Kidney epithelial cell (primary cell): ENCODE measurements around the gene MAPT. TPM values are rescaled to one million over a fixed set of nuclear protein-coding genes. Genes with fewer than 3 reads are reported as not detected.
"Not testable (repeated sequence)": the region's sequence is repeated elsewhere in the genome, so short reads cannot be mapped to it uniquely, and the experiment has no call there.

Experiments
- DNase-seq: peaks from one replicate; pipeline ENCODE4 v3.0.0-alpha.2; 2010; ENCODE audit warnings: low read depth
- H3K27me3 ChIP-seq: 2 replicates; pipeline ENCODE4 v1.6.0; 2011; ENCODE audit warnings: low read length; ENCODE audit not compliant: control insufficient read depth, insufficient read depth
- H3K36me3 ChIP-seq: 2 replicates; pipeline ENCODE4 v1.5.1; 2011; ENCODE audit warnings: low read length; ENCODE audit not compliant: control insufficient read depth, insufficient read depth
- H3K4me3 ChIP-seq: 2 replicates; pipeline ENCODE4 v1.5.1; 2011; ENCODE audit warnings: low read depth, mild to moderate bottlenecking, control low read depth, low read length
- total RNA-seq: library from RNA; depleted of rRNA; stranded (reverse); fragments of >200 nt; gene quantifications from 2 replicates; pipeline ENCODE4 v1.2.3, GENCODE V29; 2015
- TF ChIP-seq, protein P1 (sequence below): IDR thresholded peaks from 2 replicates; pipeline ENCODE4 v1.5.1; 2011; ENCODE audit warnings: mild to moderate bottlenecking, moderate library complexity, low read length, control low read depth, inconsistent platforms; ENCODE audit not compliant: insufficient read depth, poor library complexity, severe bottlenecking

MAPT gene
- total RNA-seq, 1 donor from 2014 or later: 0.25 TPM

GRCh38 chr17:45952814-45953320 is 58.5 kb downstream of the MAPT start:
- Histone ChIP-seq H3K4me3 (no peak overlapping the region), H3K27me3 (peaks cover 17% of the 10 kb centered on the region), H3K36me3 (no peaks in the 10 kb centered on the region)
- TF ChIP-seq, protein P1, sequence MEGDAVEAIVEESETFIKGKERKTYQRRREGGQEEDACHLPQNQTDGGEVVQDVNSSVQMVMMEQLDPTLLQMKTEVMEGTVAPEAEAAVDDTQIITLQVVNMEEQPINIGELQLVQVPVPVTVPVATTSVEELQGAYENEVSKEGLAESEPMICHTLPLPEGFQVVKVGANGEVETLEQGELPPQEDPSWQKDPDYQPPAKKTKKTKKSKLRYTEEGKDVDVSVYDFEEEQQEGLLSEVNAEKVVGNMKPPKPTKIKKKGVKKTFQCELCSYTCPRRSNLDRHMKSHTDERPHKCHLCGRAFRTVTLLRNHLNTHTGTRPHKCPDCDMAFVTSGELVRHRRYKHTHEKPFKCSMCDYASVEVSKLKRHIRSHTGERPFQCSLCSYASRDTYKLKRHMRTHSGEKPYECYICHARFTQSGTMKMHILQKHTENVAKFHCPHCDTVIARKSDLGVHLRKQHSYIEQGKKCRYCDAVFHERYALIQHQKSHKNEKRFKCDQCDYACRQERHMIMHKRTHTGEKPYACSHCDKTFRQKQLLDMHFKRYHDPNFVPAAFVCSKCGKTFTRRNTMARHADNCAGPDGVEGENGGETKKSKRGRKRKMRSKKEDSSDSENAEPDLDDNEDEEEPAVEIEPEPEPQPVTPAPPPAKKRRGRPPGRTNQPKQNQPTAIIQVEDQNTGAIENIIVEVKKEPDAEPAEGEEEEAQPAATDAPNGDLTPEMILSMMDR: no peak
- no peak for DNase-seq

GRCh38 chr17:45953561-45953960 is 59.2 kb downstream of the MAPT start:
- TF ChIP-seq, protein P1: no peak
- H3K27me3 ChIP-seq: peaks cover 17% of the 10 kb centered on the region
- no peak for DNase-seq

GRCh38 chr17:45954914-45955313 is 60.6 kb downstream of the MAPT start:
- no peaks in the 10 kb centered on the region for H3K36me3 ChIP-seq
- H3K4me3 ChIP-seq: no peak overlapping the region
- no peak for DNase-seq
- TF ChIP-seq, protein P1: no peak
- H3K27me3 ChIP-seq: peaks cover 8% of the 10 kb centered on the region

More at GRCh38 chr17:45953561-45953960, 59.2 kb downstream of the MAPT start:
- Histone ChIP-seq H3K4me3 (no peak overlapping the region), H3K36me3 (no peaks in the 10 kb centered on the region)

DNA sequence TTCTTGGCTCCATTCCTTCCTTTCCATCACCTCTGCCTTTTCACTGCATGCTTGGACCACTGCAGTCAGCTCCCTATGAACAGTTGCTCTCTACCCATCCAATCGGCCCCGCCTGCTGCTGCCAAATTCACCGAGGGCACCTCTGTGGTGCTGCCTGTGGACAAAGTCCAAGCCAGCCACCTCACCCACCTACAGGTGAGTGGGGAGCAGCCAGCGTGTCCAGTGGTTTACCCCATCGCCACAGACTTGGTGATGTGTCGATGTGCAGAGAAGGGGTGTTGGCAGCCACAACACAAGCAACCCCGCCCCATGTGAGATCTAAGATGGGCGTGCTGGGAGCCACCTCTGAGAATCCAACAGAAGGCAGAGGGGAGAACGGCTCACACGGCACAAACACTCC is 61.0 kb downstream of the MAPT start:
- Histone ChIP-seq H3K27me3 (peaks cover 4% of the 10 kb centered on the region), H3K36me3 (no peaks in the 10 kb centered on the region), H3K4me3 (no peak overlapping the region)
- TF ChIP-seq, protein P1: no peak
- no peak for DNase-seq

- no peak overlapping the region for H3K4me3 ChIP-seq
- TF ChIP-seq, protein P1: no peak
- H3K27me3 ChIP-seq: peaks cover 4% of the 10 kb centered on the region
- DNase-seq: no peak
- no peaks in the 10 kb centered on the region for H3K36me3 ChIP-seq
Measured at GRCh38 chr17:45956090-45956489, 61.7 kb downstream of the MAPT start.

- not testable (repeated sequence) for H3K27me3 ChIP-seq, DNase-seq, H3K36me3 ChIP-seq, H3K4me3 ChIP-seq
Measured at GRCh38 chr17:45956746-45957145, 62.4 kb downstream of the MAPT start.
